GM12873 (cell line): ENCODE results near the gene MTHFS.

Experiments
- CTCF ChIP-seq: IDR thresholded peaks from 2 replicates; pipeline ENCODE4 v1.5.1; 2012; ENCODE audit warnings: low read depth, mild to moderate bottlenecking, moderate library complexity, low read length, control low read depth; ENCODE audit not compliant: insufficient read depth; ENCODE audit errors: missing control alignments

Gene MTHFS

GRCh38 chr15:79904271-79904670 lies 7.5 kb upstream of the MTHFS start:
- TF ChIP-seq CTCF = no peak

- TF ChIP-seq CTCF = no peak
Observed at GRCh38 chr15:79903626-79904025, 6.8 kb upstream of the MTHFS start.

GRCh38 chr15:79903144-79903543 lies 6.3 kb upstream of the MTHFS start:
- no peak for TF ChIP-seq CTCF

- TF ChIP-seq CTCF = no peak
Observed at GRCh38 chr15:79901958-79902357, 5.1 kb upstream of the MTHFS start.

- TF ChIP-seq CTCF = no peak
Observed at GRCh38 chr15:79900087-79900486, 3.3 kb upstream of the MTHFS start.

- no peak for TF ChIP-seq CTCF
Observed at GRCh38 chr15:79898369-79898768, 1.6 kb upstream of the MTHFS start.

- no peak for TF ChIP-seq CTCF
Observed at GRCh38 chr15:79897701-79898113, 893 bp upstream of the MTHFS start.

GRCh38 chr15:79897380-79897678 lies 515 bp upstream of the MTHFS start:
- TF ChIP-seq CTCF = no peak
